Measurements from ENCODE around the gene TXNDC12.
"Not testable (repeated sequence)": the region's sequence is repeated elsewhere in the genome, so short reads cannot be mapped to it uniquely, and the experiment has no call there.

TXNDC12 gene

DNA sequence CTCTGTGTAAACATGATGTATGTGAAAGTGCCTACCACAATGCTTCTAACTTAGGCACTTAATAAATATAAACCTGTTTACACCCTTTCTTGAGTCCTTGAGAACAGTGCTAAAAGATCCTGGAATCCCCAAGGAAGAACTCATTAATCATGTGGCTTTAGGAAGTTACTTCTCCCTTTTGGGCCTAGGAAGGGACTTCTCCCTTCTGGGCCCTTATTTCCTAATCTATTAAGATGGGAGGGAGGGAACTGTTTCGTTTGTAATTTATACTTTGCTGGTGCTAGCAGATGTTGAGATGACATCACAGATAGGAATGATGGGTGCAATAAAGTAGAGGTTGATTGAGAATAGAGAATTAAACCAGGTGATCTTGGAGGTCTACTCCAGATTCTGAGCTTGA lies 2.3 kb upstream of the TXNDC12 start:
- TF ChIP-seq, protein P1, sequence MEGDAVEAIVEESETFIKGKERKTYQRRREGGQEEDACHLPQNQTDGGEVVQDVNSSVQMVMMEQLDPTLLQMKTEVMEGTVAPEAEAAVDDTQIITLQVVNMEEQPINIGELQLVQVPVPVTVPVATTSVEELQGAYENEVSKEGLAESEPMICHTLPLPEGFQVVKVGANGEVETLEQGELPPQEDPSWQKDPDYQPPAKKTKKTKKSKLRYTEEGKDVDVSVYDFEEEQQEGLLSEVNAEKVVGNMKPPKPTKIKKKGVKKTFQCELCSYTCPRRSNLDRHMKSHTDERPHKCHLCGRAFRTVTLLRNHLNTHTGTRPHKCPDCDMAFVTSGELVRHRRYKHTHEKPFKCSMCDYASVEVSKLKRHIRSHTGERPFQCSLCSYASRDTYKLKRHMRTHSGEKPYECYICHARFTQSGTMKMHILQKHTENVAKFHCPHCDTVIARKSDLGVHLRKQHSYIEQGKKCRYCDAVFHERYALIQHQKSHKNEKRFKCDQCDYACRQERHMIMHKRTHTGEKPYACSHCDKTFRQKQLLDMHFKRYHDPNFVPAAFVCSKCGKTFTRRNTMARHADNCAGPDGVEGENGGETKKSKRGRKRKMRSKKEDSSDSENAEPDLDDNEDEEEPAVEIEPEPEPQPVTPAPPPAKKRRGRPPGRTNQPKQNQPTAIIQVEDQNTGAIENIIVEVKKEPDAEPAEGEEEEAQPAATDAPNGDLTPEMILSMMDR (IDR thresholded peaks at IDR 0.05; ENCODE audit: borderline replicate concordance, control extremely low read depth, extremely low read depth, insufficient read depth, missing control alignments), result no peak
- in situ Hi-C loops (cut with MboI; ENCODE audit: low sequenced_read_pairs, unreplicated experiment), result no loop called here
- no peak for DNase-seq (ENCODE audit: low spot score)

DNA sequence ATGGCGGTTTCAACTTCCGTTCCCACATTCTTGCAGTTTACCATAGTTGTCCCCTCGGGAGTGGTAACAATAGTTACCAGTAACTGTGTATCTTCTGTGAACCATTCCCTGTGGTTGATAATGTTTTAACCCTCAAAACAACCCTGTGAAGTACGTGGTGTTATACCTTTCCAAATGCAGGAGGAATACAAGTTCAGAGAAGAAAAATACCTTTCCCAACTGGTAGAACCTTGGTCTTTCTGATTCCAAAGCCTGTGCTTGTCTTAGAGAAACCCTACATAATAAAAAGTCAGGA lies 1.9 kb upstream of the TXNDC12 start:
- DNase-seq (ENCODE audit: low spot score), result peak; percentile 59
- in situ Hi-C loops (cut with MboI; ENCODE audit: low sequenced_read_pairs, unreplicated experiment), result no loop called here
- TF ChIP-seq, protein P1 (IDR thresholded peaks at IDR 0.05; ENCODE audit: borderline replicate concordance, control extremely low read depth, extremely low read depth, insufficient read depth, missing control alignments), result no peak

GRCh38 chr1:52056163-52056936 lies 1.4 kb upstream of the TXNDC12 start, which contains the start of gene BTF3L4:
Gene BTF3L4, plus strand, starts transcription at chr1:52056295. Its CDS starts 3,553 bp downstream, at chr1:52059848.
- in situ Hi-C loops (cut with MboI; ENCODE audit: low sequenced_read_pairs, unreplicated experiment), result no loop called here
- TF ChIP-seq, protein P1 (IDR thresholded peaks at IDR 0.05; ENCODE audit: borderline replicate concordance, control extremely low read depth, extremely low read depth, insufficient read depth, missing control alignments), result no peak
- peak; percentile 94 for DNase-seq (ENCODE audit: low spot score)

GRCh38 chr1:52055866-52056162 lies 823 bp upstream of the TXNDC12 start:
- TF ChIP-seq, protein P1 (IDR thresholded peaks at IDR 0.05; ENCODE audit: borderline replicate concordance, control extremely low read depth, extremely low read depth, insufficient read depth, missing control alignments), result no peak
- DNase-seq (ENCODE audit: low spot score), result no peak
- in situ Hi-C loops (cut with MboI; ENCODE audit: low sequenced_read_pairs, unreplicated experiment), result no loop called here

DNA sequence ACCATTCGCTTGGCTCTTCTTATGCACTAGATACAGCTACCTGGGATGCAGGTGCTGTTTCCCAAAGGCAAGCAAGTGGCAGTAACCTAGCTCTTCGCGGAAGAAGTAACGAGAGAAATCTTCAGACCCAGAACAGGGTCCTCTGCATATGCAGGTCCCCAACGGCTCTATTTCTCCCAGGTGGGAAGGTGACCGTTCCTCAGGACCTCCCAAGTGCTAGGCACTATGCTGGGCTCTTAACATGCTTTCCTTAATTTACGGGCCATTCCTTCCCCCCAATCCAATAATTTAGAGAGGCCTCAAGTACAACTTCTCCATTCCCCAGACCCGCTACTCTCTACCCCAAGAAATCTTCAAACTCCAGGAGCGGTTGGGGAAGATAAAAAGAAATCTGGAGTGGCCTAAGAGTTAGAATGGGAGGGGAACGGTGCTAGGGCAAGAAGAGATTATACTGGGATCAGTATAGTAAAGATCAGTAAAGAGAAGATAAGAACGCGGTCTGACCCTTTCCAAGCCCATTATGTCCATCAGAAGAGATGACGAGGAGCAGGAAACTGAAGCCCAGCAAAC lies 410 bp downstream of the TXNDC12 start:
- in situ Hi-C loops (cut with MboI; ENCODE audit: low sequenced_read_pairs, unreplicated experiment), result no loop called here
- DNase-seq (ENCODE audit: low spot score), result no peak
- TF ChIP-seq, protein P1 (IDR thresholded peaks at IDR 0.05; ENCODE audit: borderline replicate concordance, control extremely low read depth, extremely low read depth, insufficient read depth, missing control alignments), result no peak

- in situ Hi-C loops (cut with MboI; ENCODE audit: low sequenced_read_pairs, unreplicated experiment), result no loop called here
- TF ChIP-seq, protein P1 (IDR thresholded peaks at IDR 0.05; ENCODE audit: borderline replicate concordance, control extremely low read depth, extremely low read depth, insufficient read depth, missing control alignments), result no peak
- no peak for DNase-seq (ENCODE audit: low spot score)
These were observed 1.1 kb downstream of the TXNDC12 start for GRCh38 chr1:52053862-52054261.

- in situ Hi-C loops (cut with MboI; ENCODE audit: low sequenced_read_pairs, unreplicated experiment), result not testable (repeated sequence)
These were observed 5.7 kb downstream of the TXNDC12 start for GRCh38 chr1:52049337-52049736.

GRCh38 chr1:52045666-52046195 lies 9.3 kb downstream of the TXNDC12 start:
- in situ Hi-C loops (cut with MboI; ENCODE audit: low sequenced_read_pairs, unreplicated experiment); DNase-seq (ENCODE audit: low spot score): not testable (repeated sequence)

More at GRCh38 chr1:52049337-52049736, 5.7 kb downstream of the TXNDC12 start:
- DNase-seq (ENCODE audit: low spot score), result not testable (repeated sequence)

Measured in GM13976 (cell line).